GM12865 (cell line): Measurements from ENCODE around the gene ACTN4.

Experiments
- DNase-seq: peaks from one replicate; pipeline ENCODE4 v3.0.0; 2010; ENCODE audit warnings: low read depth
- H3K4me3 ChIP-seq: 2 replicates; pipeline ENCODE4 v1.5.1; 2011; ENCODE audit warnings: mild to moderate bottlenecking, low read depth, low read length, control low read depth
- CTCF ChIP-seq: IDR thresholded peaks from 2 replicates; pipeline ENCODE4 v1.5.1; 2011; ENCODE audit warnings: low read length, control low read depth, low read depth, inconsistent platforms; ENCODE audit not compliant: insufficient read depth; ENCODE audit errors: missing control alignments

ACTN4 gene

GRCh38 chr19:38731654-38732301 lies 84.3 kb downstream of the ACTN4 start:
- no peak for DNase-seq
- no peak overlapping the region for H3K4me3 ChIP-seq
- TF ChIP-seq CTCF = no peak

DNA sequence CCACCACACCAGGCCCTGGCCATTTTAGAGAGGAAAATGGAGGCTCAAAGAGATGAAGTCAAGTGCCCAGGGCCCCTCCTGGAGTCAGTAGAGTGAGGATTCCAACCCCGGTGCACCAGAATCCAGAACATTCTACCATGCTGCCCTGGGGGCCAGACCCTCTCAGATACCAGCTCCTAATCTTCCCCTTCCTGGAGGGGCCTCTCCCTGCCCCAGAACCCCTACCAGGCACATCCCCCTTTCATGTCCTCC lies 85.7 kb downstream of the ACTN4 start:
- DNase-seq = no peak
- H3K4me3 ChIP-seq = no peak overlapping the region
- TF ChIP-seq CTCF = no peak

DNA sequence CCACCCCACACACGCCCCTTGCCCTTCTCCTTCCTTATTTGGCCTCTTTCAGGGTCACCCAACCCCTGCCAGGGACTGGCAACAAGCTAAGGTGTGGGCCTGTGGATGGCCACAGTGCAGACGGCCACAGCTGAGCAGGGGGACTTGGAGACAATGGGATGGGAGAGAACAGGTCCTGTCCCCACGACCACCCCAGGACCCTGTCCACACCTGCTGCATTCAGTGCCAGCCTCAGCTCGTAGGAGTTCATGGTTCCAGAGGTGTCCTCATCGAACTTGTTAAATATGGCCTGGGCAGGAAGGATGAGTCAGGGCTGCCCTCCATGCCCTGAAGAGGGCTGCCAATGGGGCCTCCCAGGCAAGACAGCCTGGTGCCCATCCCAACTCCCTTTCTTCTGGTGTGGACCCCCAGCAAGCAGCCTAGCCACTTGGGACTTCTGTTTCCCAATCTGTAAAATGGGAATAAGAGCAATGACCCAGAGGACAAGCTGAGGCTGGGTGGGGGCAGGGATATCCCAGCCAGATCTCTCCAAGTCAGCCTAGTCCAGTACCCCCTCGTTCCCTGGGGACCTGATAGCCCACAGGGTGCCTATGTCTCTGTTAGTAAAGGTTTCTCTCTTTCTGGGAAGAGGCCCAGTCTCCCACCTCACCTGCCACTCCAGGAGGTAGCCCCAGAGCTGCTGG lies 86.2 kb downstream of the ACTN4 start:
- H3K4me3 ChIP-seq = no peak overlapping the region; the same call in 1 of the 2 replicates
- no peak for TF ChIP-seq CTCF
- no peak for DNase-seq

DNA sequence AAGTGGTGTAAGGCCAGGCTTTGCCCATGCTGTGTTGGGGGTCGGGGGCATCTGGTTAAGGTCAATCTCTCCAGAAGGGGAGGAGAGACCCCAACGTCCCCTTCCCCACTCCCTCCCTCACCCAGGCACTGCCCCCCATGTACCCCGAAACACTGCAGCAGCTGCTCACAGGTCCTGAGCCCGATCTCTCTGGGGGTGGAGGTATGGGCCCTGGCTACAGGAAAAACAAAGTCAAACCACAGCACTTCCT lies 86.7 kb downstream of the ACTN4 start:
- peak overlapping the region; percentile 56 for H3K4me3 ChIP-seq
- no peak for TF ChIP-seq CTCF
- no peak for DNase-seq

- peak; percentile 80 for DNase-seq
- H3K4me3 ChIP-seq = peak overlapping the region; percentile 56
- TF ChIP-seq CTCF = no peak
Observed at GRCh38 chr19:38734426-38735256, 87.2 kb downstream of the ACTN4 start.

GRCh38 chr19:38735257-38735686 lies 87.8 kb downstream of the ACTN4 start:
- DNase-seq = peak; percentile 37
- TF ChIP-seq CTCF = no peak
- peak overlapping the region; percentile 56 for H3K4me3 ChIP-seq
